GM19397 (cell line): ENCODE results near the gene PDXP.
A peak's percentile ranks its signal among the peaks of the same experiment; 100 is the strongest.
"Not testable (repeated sequence)": the region's sequence is repeated elsewhere in the genome, so short reads cannot be mapped to it uniquely, and the experiment has no call there.

Experiments used
- ATAC-seq: cut with Tn5 transposase; IDR thresholded peaks from one replicate; pipeline ENCODE4 v1.9.1; 2021; ENCODE audit warnings: mild to moderate bottlenecking, moderate library complexity; ENCODE audit not compliant: unreplicated experiment

PDXP gene

GRCh38 chr22:37696260-37696656 is 37.7 kb downstream of the PDXP start:
- not testable (repeated sequence) for ATAC-seq

DNA sequence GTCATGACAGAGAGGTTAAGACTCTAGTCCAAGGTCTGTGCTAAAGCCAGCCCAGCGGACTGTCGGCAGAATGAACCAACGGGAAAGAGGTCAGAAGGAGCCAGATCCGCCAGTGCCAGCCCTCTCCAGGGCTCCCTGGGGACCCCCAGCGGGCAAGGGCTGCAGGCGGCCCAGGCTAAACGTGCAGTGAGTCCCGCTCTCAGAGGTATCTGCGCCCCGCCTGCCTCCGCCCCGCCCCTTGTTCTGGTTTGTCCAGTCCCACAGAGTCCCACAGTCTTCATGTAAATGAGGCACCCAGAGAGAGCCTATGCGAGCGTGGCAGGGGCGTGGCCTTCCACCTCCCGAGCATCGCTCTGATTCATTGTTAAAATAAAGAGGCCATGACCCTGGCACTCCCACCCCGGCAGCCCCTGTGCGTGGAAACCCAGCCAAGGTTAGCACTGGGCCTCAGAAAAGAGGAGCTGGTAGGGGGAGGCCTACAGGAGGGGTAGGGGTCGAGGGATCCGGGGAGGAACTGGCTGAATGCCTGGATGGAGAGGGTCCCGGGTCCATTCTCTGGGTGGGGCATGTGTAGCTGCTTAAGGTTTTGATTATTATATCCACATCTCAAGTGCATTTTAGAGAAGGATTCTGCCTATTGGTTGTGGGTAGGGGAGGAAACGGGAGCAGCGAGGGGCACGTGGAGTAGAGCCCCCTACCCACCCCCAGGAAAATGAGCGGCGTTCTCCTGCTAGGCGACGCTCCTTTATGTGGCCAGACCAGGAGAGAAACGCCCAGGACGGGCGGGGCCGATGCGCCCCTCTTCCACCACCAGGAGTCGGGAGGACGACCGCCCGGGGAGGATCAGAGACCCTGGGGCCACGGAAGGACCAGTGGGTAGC is 38.4 kb downstream of the PDXP start, which contains the start of gene TRIOBP:
TRIOBP (plus strand) TSS at position 392 of the 881 bp plus-strand sequence. CDS start 4,318 bp downstream, outside the sequence.
- peak; percentile 78 for ATAC-seq

DNA sequence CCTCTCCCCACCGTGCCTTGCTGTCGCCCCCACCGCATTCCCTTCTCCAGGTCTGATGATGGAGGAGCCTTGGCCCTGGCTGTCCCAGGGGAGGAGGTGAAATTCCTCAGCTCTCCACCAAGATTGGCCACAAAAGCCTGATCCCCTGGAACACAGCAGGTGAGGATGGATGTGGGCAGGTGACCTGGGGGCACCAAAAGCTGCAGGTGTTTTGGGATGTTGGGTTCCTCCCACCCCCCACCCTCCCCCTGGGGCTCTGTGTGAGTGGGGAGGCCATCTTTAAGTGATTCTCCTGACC is 39.0 kb downstream of the PDXP start:
- ATAC-seq = no peak

- no peak for ATAC-seq
Measured at GRCh38 chr22:37701141-37701786, 42.7 kb downstream of the PDXP start.

DNA sequence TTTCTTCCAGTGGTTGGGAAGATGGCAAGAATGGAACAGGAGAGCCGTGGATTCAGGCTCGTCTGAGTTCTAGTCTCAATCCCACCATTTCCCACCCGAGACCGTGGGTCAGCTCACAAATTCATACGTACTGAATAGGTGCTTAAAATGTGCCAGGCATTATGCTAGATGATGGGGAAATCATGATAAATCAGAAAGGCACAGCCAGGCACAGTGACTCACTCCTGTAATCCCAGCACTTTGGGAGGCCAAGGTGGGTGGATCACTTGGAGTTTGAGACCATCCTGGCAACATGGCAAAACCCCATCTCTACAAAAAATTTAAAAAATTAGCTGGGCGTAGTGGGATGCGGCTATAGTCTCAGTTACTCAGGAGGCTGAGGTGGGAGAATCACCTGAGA is 45.4 kb downstream of the PDXP start:
- ATAC-seq = no peak

GRCh38 chr22:37704645-37705044 is 46.1 kb downstream of the PDXP start:
- ATAC-seq = no peak

- ATAC-seq = no peak
Measured at GRCh38 chr22:37705205-37705604, 46.7 kb downstream of the PDXP start.

GRCh38 chr22:37708580-37709444 is 50.3 kb downstream of the PDXP start:
- no peak for ATAC-seq

GRCh38 chr22:37709445-37709765 is 50.9 kb downstream of the PDXP start:
- no peak for ATAC-seq

DNA sequence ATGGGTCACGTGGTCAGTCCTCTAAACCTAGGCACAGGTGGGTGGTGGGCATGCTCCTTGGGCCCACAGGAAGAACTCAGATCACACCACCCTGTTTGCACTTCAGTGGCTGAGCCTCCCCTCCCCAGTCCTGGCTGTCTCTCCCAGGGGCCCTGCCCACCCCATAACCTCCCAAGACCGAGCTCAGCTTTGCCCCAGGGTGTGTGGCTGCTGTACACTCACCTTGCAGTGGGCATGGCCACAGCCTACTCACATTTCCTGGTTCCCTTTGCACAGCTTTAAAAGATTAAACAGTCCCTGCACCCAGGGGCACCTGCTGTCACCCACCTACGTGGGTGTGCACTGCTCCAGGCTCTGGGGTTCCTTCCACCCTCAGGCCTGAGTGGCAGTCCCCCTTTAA is 52.2 kb downstream of the PDXP start:
- no peak for ATAC-seq

GRCh38 chr22:37711490-37711889 is 53.0 kb downstream of the PDXP start:
- no peak for ATAC-seq

GRCh38 chr22:37713761-37714160 is 55.2 kb downstream of the PDXP start:
- ATAC-seq = no peak

- ATAC-seq = no peak
Measured at GRCh38 chr22:37714634-37715033, 56.1 kb downstream of the PDXP start.

DNA sequence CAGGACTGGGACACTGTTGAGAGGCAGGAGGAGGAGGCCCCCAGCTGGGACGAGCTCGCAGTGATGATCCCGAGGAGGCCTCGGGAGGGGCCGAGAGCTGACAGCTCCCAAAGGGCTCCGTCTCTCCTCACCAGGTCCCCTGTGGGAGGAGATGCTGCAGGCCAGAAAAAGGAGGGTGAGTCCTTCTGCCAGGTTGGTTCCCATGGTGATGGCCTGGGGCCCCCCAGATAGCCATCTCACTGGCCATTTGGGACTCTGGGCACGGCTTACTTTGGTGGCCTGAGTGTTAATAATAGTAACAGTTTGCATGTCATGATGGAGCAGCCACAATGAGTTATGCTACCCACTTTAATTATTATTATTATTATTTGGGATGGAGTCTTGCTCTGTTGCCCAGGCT is 57.2 kb downstream of the PDXP start:
- no peak for ATAC-seq
